ENCODE results near the gene APOBR.

Gene APOBR

DNA sequence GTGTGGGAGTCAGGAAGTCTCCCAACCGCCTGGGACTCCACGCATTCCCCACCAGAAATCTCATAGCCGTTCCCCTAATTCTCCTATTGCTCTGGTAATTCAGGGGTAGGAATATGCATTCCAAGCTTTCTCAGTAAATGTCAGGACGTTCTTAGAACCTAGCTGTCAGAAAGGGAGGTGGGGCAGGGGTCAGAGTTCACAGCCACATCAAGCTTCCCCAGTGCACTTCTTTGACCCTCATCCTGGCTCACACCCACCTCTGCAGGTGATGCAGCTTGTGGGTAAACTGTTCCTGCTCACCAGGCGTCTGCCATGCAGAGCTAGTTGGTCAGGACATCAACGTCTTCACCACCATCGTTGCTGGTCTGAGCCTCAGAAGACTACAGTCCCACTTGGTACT is 26.2 kb downstream of the APOBR start:
- Histone ChIP-seq H2AFZ (ENCODE audit: low read length) (no peak overlapping the region), H3K36me3 (ENCODE audit: insufficient read depth, low read length) (no peaks in the 10 kb centered on the region), H3K9me3 (ENCODE audit: insufficient read depth, low read depth, low read length) (no peaks in the 10 kb centered on the region), H3K9me2 (replicated peaks; ENCODE audit: low read depth, low read length) (no peaks in the 10 kb centered on the region), H3K4me1 (ENCODE audit: insufficient read depth, low read length, poor library complexity, severe bottlenecking) (no peaks in the 10 kb centered on the region), H3K4me3 (ENCODE audit: low read length, poor library complexity, severe bottlenecking) (no peak overlapping the region), H3K4me2 (ENCODE audit: low read depth, low read length, poor library complexity, severe bottlenecking) (no peak overlapping the region), H4K20me1 (ENCODE audit: insufficient read depth, low read length, poor library complexity, severe bottlenecking) (no peaks in the 10 kb centered on the region), H3K79me2 (ENCODE audit: insufficient read depth, low read length) (no peaks in the 10 kb centered on the region), H3K9ac (ENCODE audit: low read depth, low read length, poor library complexity, severe bottlenecking) (no peak overlapping the region), H3F3A (ENCODE audit: low read depth) (no peaks in the 10 kb centered on the region), H3K27me3 (ENCODE audit: insufficient read depth, low read length, poor library complexity, severe bottlenecking) (no peaks in the 10 kb centered on the region)
- TF ChIP-seq EZH2phosphoT487 (IDR thresholded peaks at IDR 0.05; ENCODE audit: borderline replicate concordance) (no peak), CTCF (conservative IDR thresholded peaks at IDR 0.05; ENCODE audit: low read length) (no peak)

DNA sequence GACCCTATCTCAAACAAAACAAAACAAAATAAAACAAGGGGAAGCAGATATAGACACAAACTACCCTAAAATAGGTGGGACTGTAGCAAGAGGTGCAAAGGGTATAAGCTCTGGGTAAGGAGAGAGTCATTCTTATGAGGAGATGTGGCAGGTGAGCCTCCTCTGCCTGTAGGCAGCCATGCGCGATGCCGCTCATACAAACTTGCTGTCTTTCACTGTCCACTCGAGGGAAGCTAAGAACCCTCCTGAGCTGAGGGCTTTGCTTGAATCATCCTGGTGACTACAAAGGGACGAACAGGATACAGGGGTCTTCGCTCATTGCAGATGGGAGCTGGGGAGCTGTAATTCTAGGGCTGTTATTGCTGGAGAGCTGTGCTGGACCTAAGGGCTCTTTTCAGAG is 27.0 kb downstream of the APOBR start:
- no peaks in the 10 kb centered on the region for H3K27me3 ChIP-seq (ENCODE audit: insufficient read depth, low read length, poor library complexity, severe bottlenecking)
- no peaks in the 10 kb centered on the region for H3K36me3 ChIP-seq (ENCODE audit: insufficient read depth, low read length)
- H3K4me3 ChIP-seq (ENCODE audit: low read length, poor library complexity, severe bottlenecking), result no peak overlapping the region
- H3F3A ChIP-seq (ENCODE audit: low read depth), result no peaks in the 10 kb centered on the region
- H2AFZ ChIP-seq (ENCODE audit: low read length), result no peak overlapping the region
- no peaks in the 10 kb centered on the region for H3K9me3 ChIP-seq (ENCODE audit: insufficient read depth, low read depth, low read length)
- H3K9ac ChIP-seq (ENCODE audit: low read depth, low read length, poor library complexity, severe bottlenecking), result no peak overlapping the region
- no peaks in the 10 kb centered on the region for H3K4me1 ChIP-seq (ENCODE audit: insufficient read depth, low read length, poor library complexity, severe bottlenecking)
- no peak overlapping the region for H3K4me2 ChIP-seq (ENCODE audit: low read depth, low read length, poor library complexity, severe bottlenecking)
- H3K9me2 ChIP-seq (replicated peaks; ENCODE audit: low read depth, low read length), result no peaks in the 10 kb centered on the region
- H4K20me1 ChIP-seq (ENCODE audit: insufficient read depth, low read length, poor library complexity, severe bottlenecking), result no peaks in the 10 kb centered on the region
- no peaks in the 10 kb centered on the region for H3K79me2 ChIP-seq (ENCODE audit: insufficient read depth, low read length)
- no peak for TF ChIP-seq EZH2phosphoT487 (IDR thresholded peaks at IDR 0.05; ENCODE audit: borderline replicate concordance)
- no peak for TF ChIP-seq CTCF (conservative IDR thresholded peaks at IDR 0.05; ENCODE audit: low read length)

GRCh38 chr16:28522792-28523191 is 28.3 kb downstream of the APOBR start:
- Histone ChIP-seq H3K4me3 (ENCODE audit: low read length, poor library complexity, severe bottlenecking) (no peak overlapping the region), H2AFZ (ENCODE audit: low read length) (peak overlapping the region; percentile 68; the same call in 1 of the 2 replicates), H3K36me3 (ENCODE audit: insufficient read depth, low read length) (no peaks in the 10 kb centered on the region), H3K79me2 (ENCODE audit: insufficient read depth, low read length) (no peaks in the 10 kb centered on the region), H3K9me3 (ENCODE audit: insufficient read depth, low read depth, low read length) (no peaks in the 10 kb centered on the region), H3K9ac (ENCODE audit: low read depth, low read length, poor library complexity, severe bottlenecking) (no peak overlapping the region), H4K20me1 (ENCODE audit: insufficient read depth, low read length, poor library complexity, severe bottlenecking) (no peaks in the 10 kb centered on the region), H3K9me2 (replicated peaks; ENCODE audit: low read depth, low read length) (no peaks in the 10 kb centered on the region), H3F3A (ENCODE audit: low read depth) (no peaks in the 10 kb centered on the region), H3K4me2 (ENCODE audit: low read depth, low read length, poor library complexity, severe bottlenecking) (no peak overlapping the region), H3K4me1 (ENCODE audit: insufficient read depth, low read length, poor library complexity, severe bottlenecking) (no peaks in the 10 kb centered on the region), H3K27me3 (ENCODE audit: insufficient read depth, low read length, poor library complexity, severe bottlenecking) (no peaks in the 10 kb centered on the region)
- TF ChIP-seq EZH2phosphoT487 (IDR thresholded peaks at IDR 0.05; ENCODE audit: borderline replicate concordance) (no peak), CTCF (conservative IDR thresholded peaks at IDR 0.05; ENCODE audit: low read length) (no peak)

Data from Loucy (cell line).